Choroid plexus epithelial cell (primary cell): Measurements from ENCODE around the gene TTC13.
A peak's percentile ranks its signal among the peaks of the same experiment; 100 is the strongest.

Experiments used
- DNase-seq: peaks from one replicate; pipeline ENCODE4 v3.0.0-alpha.2; 2010; ENCODE audit warnings: low read depth
- H3K4me3 ChIP-seq: 2 replicates; pipeline ENCODE4 v1.5.1; 2011; ENCODE audit warnings: low read depth, mild to moderate bottlenecking, control low read depth, low read length, moderate library complexity
- CTCF ChIP-seq: conservative IDR thresholded peaks from 2 replicates; pipeline ENCODE4 v1.5.1; 2011; ENCODE audit warnings: low read depth, mild to moderate bottlenecking, control low read depth, inconsistent platforms, low read length, moderate library complexity

Gene TTC13

DNA sequence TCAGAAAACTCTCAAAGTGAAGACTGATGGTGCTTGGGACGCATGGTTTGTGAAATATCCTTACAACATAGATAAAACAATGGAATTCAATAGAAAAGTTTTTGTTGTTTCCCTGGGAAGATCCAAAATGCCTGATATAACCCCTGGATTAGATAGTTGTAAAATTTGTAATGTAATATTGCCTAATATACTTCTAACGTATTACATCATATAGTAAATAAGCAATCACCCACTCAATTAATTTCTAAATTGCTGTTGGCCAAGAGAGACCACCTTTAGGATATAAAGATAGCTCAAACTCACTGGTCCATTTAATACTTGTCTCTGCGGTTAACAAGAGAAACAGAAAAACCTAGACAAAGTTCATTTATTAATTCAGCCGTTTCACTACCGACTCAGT lies 42.2 kb downstream of the TTC13 start:
- no peak overlapping the region for H3K4me3 ChIP-seq
- TF ChIP-seq CTCF, result no peak
- DNase-seq, result no peak

DNA sequence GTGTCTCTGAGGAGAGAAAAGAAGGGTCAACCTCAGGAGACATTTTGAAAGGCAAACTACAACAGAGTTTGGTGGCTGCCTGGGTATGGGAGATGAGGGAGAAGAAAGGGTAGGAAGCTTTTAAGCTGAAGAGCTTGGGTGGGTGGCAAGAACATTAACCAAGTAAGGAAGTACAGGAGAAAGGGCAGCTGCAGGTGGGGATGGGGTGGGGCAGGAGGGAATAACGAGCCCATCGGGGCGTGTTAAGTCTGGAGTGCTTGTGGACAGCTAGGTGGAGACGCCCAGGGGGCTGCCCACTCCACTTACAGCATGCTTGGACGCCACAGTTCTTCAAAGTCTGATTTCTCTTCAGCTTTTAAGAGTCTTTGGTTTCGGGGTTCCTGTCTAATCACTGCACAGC lies 42.8 kb downstream of the TTC13 start:
- no peak overlapping the region for H3K4me3 ChIP-seq

DNA sequence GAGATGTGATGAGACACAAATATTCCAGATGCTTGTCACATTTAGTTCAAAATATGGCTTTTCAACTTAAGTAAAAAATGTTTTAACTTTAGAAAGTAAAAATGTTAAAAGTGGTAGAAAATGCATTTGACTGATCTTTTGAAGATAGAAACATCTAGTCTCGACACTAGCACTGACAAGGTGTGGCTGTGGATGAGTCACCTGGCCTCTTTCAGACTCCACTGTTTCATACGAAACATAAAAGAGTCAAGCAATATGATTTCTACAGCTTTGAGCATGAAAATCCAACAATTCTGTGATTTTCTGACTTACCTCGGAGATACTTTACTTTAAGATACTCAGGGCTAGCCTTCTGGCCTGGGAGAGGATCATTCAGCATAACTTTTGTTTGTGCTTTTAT lies 47.7 kb downstream of the TTC13 start:
- no peak for DNase-seq
- no peak overlapping the region for H3K4me3 ChIP-seq
- TF ChIP-seq CTCF, result no peak

More for the DNA sequence above, 42.8 kb downstream of the TTC13 start:
- TF ChIP-seq CTCF, result no peak
- no peak for DNase-seq

DNA sequence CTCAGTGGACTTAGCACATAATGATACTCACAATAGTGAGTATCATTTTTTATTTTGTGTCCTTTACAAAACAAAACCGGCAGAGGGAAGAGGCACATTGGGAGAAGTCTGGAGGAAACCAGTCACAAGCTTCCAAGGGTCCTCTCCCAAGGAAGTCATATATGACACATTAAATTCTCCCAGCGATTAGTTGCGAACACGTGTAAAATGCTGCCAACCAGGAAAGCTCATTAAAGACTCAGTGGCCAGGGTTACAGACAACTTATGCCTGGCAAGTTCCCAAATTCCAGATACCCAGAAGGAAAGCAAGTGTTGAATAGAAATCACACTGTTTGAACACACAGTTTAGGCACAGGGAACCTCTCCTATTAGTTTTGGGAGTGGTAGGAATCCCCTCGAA lies 52.5 kb downstream of the TTC13 start:
- no peak for TF ChIP-seq CTCF
- DNase-seq, result no peak
- H3K4me3 ChIP-seq, result no peak overlapping the region

DNA sequence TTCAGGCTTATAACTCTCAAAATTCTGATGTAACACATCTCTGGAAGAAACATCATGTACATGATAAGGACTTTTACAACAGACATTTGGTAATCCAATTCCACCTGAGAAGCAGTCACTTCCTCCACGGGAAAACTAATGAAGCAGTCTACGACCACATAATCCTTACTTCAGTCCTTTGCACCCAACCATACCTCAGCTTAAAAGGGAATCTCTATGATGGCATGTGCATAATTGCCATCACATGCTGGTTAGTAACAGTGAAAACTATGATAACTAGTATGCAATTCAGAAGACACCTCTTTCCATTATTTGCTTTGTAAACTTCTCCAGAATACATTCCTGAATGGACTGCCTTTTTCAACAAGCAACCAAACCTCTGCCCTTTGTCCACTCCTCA lies 53.1 kb downstream of the TTC13 start:
- TF ChIP-seq CTCF, result no peak
- no peak for DNase-seq
- H3K4me3 ChIP-seq, result no peak overlapping the region

- TF ChIP-seq CTCF, result no peak
- DNase-seq, result no peak
- H3K4me3 ChIP-seq, result no peak overlapping the region
Observed at GRCh38 chr1:230923176-230923575, 55.5 kb downstream of the TTC13 start.

DNA sequence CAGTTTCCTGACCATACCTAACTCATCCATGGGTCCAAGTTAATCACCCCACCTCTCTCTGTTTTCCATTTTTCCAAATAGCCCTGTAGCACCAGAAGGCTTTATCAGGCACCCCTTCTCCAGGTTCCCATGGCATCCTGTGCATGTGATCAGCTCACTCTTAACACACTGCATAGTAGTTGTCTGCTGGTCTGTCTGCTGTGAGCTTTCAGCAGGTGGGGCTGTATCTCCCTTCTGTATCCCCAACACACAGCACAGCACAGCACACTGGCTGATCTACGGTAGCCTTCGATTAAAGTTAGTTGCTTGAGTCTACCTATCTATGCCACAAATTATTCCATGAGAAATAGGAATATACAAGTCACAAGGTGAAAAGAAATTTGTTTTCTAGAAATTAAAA lies 56.0 kb downstream of the TTC13 start:
- DNase-seq, result peak; percentile 58
- no peak overlapping the region for H3K4me3 ChIP-seq
- peak; percentile 56 for TF ChIP-seq CTCF
